Gastroesophageal sphincter (tissue), 4 donors: ENCODE results near the gene RAC2. TPM values are rescaled to one million over a fixed set of nuclear protein-coding genes. Genes with fewer than 3 reads are reported as not detected.
A peak's percentile ranks its signal among the peaks of the same experiment; 100 is the strongest.

ENCODE experiments used
- ATAC-seq: fragments of 150-250 bp; one replicate; pipeline ENCODE4 v1.9.1; 2016; ENCODE audit warnings: mild to moderate bottlenecking, moderate library complexity
- H3K27ac ChIP-seq, 4 donors: fragments of 200-600 bp; sonication (generic) in 3 of 4; 1 replicate in 3 of 4; 2 replicates in 1 of 4; pipeline ENCODE4 v1.5.1; 2016 to 2019
- H3K27me3 ChIP-seq: fragments of 200-600 bp; sonication (generic); one replicate; pipeline ENCODE4 v1.5.1; 2019
- H3K36me3 ChIP-seq, 2 donors: fragments of 200-600 bp; sonication (generic); one replicate each; pipeline ENCODE4 v1.5.1; 2019; ENCODE audit warnings: control low read depth in 1 of 2
- H3K4me1 ChIP-seq, 3 donors: fragments of 200-600 bp; sonication (generic); 1 replicate in 2 of 3; 2 replicates in 1 of 3; pipeline ENCODE4 v1.5.1; 2016 to 2019; ENCODE audit warnings: control low read depth in 2 of 3
- H3K4me3 ChIP-seq, 2 donors: fragments of 200-600 bp; sonication (generic); one replicate each; pipeline ENCODE4 v1.5.1; 2019; ENCODE audit warnings: mild to moderate bottlenecking in 1 of 2, moderate library complexity in 1 of 2
- H3K9me3 ChIP-seq, 3 donors: fragments of 200-600 bp; sonication (generic); one replicate each; pipeline ENCODE4 v1.5.1; 2017 to 2019; ENCODE audit warnings: control low read depth in 2 of 3
- EP300 ChIP-seq: sonication (generic); formaldehyde crosslinking; IDR thresholded peaks from one replicate; pipeline ENCODE4 v1.6.1; 2017; ENCODE audit warnings: antibody characterized with exemption, mild to moderate bottlenecking
- POLR2A ChIP-seq, 2 donors: fragments of 450-650 bp; IDR thresholded peaks; one replicate each; pipeline ENCODE4 v1.6.1; 2017; ENCODE audit warnings: antibody characterized with exemption in 2 of 2, mild to moderate bottlenecking in 2 of 2, moderate library complexity in 1 of 2
- POLR2AphosphoS5 ChIP-seq: sonication (generic); formaldehyde crosslinking; IDR thresholded peaks from one replicate; pipeline ENCODE4 v1.6.1; 2017; ENCODE audit warnings: antibody characterized with exemption
- WGBS, 2 donors: methylation state at CpG; one replicate each; pipeline ENCODE4 v1.1.5; 2018; ENCODE audit warnings: low coverage in 1 of 2; 5-methylcytosine and 5-hydroxymethylcytosine counted together
- total RNA-seq, 4 donors: library from RNA; depleted of rRNA; stranded (reverse); fragments of >200 nt; gene quantifications; one replicate each; pipeline ENCODE4 v1.1.0, GENCODE V29; 2016
- TF ChIP-seq, protein P1 (sequence below), 4 experiments: fragments of 200-600 bp in 2 of 4; fragments of 450-650 bp in 2 of 4; sonication (generic) in 1 of 4; IDR thresholded peaks; one replicate each; pipeline ENCODE4 v1.5.1; 2017 to 2019; ENCODE audit warnings: antibody characterized with exemption in 4 of 4, mild to moderate bottlenecking in 2 of 4, moderate library complexity in 2 of 4

RAC2 gene
- total RNA-seq, 4 donors from 2014 or later = 2.0 to 11.3 (median 6.4) TPM

GRCh38 chr22:37194750-37195149 is 49.3 kb downstream of the RAC2 start:
- no peak for ATAC-seq
- peaks cover 16 to 52% (median 30%) of the 10 kb centered on the region in 3 donors for H3K4me1 ChIP-seq
- no peaks in the 10 kb centered on the region for H3K27me3 ChIP-seq
- H3K9me3 ChIP-seq = no peaks in the 10 kb centered on the region
- H3K27ac ChIP-seq = peak overlapping the region in 1 of 4 donors; percentile 93
- no peak for TF ChIP-seq POLR2A (IDR thresholded peaks at IDR 0.05)
- TF ChIP-seq, protein P1, sequence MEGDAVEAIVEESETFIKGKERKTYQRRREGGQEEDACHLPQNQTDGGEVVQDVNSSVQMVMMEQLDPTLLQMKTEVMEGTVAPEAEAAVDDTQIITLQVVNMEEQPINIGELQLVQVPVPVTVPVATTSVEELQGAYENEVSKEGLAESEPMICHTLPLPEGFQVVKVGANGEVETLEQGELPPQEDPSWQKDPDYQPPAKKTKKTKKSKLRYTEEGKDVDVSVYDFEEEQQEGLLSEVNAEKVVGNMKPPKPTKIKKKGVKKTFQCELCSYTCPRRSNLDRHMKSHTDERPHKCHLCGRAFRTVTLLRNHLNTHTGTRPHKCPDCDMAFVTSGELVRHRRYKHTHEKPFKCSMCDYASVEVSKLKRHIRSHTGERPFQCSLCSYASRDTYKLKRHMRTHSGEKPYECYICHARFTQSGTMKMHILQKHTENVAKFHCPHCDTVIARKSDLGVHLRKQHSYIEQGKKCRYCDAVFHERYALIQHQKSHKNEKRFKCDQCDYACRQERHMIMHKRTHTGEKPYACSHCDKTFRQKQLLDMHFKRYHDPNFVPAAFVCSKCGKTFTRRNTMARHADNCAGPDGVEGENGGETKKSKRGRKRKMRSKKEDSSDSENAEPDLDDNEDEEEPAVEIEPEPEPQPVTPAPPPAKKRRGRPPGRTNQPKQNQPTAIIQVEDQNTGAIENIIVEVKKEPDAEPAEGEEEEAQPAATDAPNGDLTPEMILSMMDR (IDR thresholded peaks at IDR 0.05) = no peak
- no peak for TF ChIP-seq POLR2AphosphoS5
- TF ChIP-seq EP300 = no peak
- 84 to 89% methylated on average over 3 of the region's 3 CpGs for WGBS, 2 donors
- H3K4me3 ChIP-seq = no peak overlapping the region
- no peaks in the 10 kb centered on the region for H3K36me3 ChIP-seq

- H3K9me3 ChIP-seq = no peaks in the 10 kb centered on the region
- no peaks in the 10 kb centered on the region for H3K36me3 ChIP-seq
- WGBS, 2 donors = 56 to 64% methylated on average over 10 of the region's 10 CpGs
- peak overlapping the region in 2 of 4 donors; percentile 16 to 93 for H3K27ac ChIP-seq
- H3K27me3 ChIP-seq = no peaks in the 10 kb centered on the region
- no peak overlapping the region for H3K4me3 ChIP-seq
- peaks cover 16 to 56% (median 36%) of the 10 kb centered on the region in 3 donors for H3K4me1 ChIP-seq
- no peak for ATAC-seq
- no peak for TF ChIP-seq POLR2A (IDR thresholded peaks at IDR 0.05)
Measured at GRCh38 chr22:37193629-37194191, 50.4 kb downstream of the RAC2 start.

- H3K4me1 ChIP-seq = peaks cover 11 to 56% (median 40%) of the 10 kb centered on the region in 3 donors
- H3K4me3 ChIP-seq = no peak overlapping the region
- 83 to 100% methylated on average over 1 of the region's 1 CpG for WGBS, 2 donors
- TF ChIP-seq EP300 = no peak
- no peak for TF ChIP-seq POLR2AphosphoS5
- H3K27me3 ChIP-seq = no peaks in the 10 kb centered on the region
- no peaks in the 10 kb centered on the region for H3K36me3 ChIP-seq
- no peak for ATAC-seq
- no peaks in the 10 kb centered on the region for H3K9me3 ChIP-seq
- peak overlapping the region in 1 of 4 donors; percentile 93 for H3K27ac ChIP-seq
Measured at GRCh38 chr22:37192741-37193140, 51.3 kb downstream of the RAC2 start.

- TF ChIP-seq, protein P1 (IDR thresholded peaks at IDR 0.05) = no peak
- TF ChIP-seq POLR2A (IDR thresholded peaks at IDR 0.05) = no peak
- no peak for TF ChIP-seq EP300
- TF ChIP-seq POLR2AphosphoS5 = no peak
- H3K27ac ChIP-seq = no peak overlapping the region
- peaks cover 7 to 56% (median 39%) of the 10 kb centered on the region in 3 donors for H3K4me1 ChIP-seq
- no peak for ATAC-seq
- H3K27me3 ChIP-seq = no peaks in the 10 kb centered on the region
- H3K36me3 ChIP-seq = no peaks in the 10 kb centered on the region
- no peak overlapping the region for H3K4me3 ChIP-seq
- WGBS, 2 donors = 67 to 94% methylated on average over 2 of the region's 2 CpGs
- no peaks in the 10 kb centered on the region for H3K9me3 ChIP-seq
Measured at GRCh38 chr22:37192204-37192603, 51.9 kb downstream of the RAC2 start.

GRCh38 chr22:37190262-37190780 is 53.7 kb downstream of the RAC2 start:
- TF ChIP-seq EP300 = no peak
- TF ChIP-seq, protein P1 (IDR thresholded peaks at IDR 0.05) = no peak
- no peak for ATAC-seq
- Histone ChIP-seq H3K4me1 (peaks cover 0 to 56% (median 28%) of the 10 kb centered on the region in 3 donors), H3K36me3 (no peaks in the 10 kb centered on the region), H3K4me3 (no peak overlapping the region), H3K9me3 (no peaks in the 10 kb centered on the region), H3K27me3 (no peaks in the 10 kb centered on the region), H3K27ac (peak overlapping the region in 1 of 4 donors; percentile 3)
- 32 to 33% methylated on average over 4 of the region's 4 CpGs for WGBS, 2 donors

- 58 to 69% methylated on average over 2 of the region's 2 CpGs for WGBS, 2 donors
- no peak for ATAC-seq
- TF ChIP-seq EP300 (no peak), POLR2AphosphoS5 (peak; percentile 31)
- Histone ChIP-seq H3K27ac (peak overlapping the region in 3 of 4 donors; percentile 84 to 85 (median 85)), H3K4me3 (peak overlapping the region in 1 of 2 donors; percentile 43), H3K4me1 (peaks cover 0 to 56% (median 28%) of the 10 kb centered on the region in 3 donors), H3K36me3 (peaks cover 0 to 4% of the 10 kb centered on the region in 2 donors), H3K9me3 (no peaks in the 10 kb centered on the region), H3K27me3 (no peaks in the 10 kb centered on the region)
Measured at GRCh38 chr22:37188901-37189466, 55.1 kb downstream of the RAC2 start.
